Stomach (tissue), 4 donors: ENCODE results near the gene MYO18A.

Experiments
- POLR2AphosphoS5 ChIP-seq, 3 donors: sonication (generic); formaldehyde crosslinking; IDR thresholded peaks; one replicate each; pipeline ENCODE4 v1.6.1; 2016; ENCODE audit warnings: antibody characterized with exemption in 3 of 3
- TF ChIP-seq, protein P1 (sequence below), 7 experiments: fragments of 450-650 bp in 4 of 7; fragments of 200-600 bp in 3 of 7; sonication (generic) in 3 of 7; IDR thresholded peaks; one replicate each; pipeline ENCODE4 v1.5.1; 2016 to 2019; ENCODE audit warnings: antibody characterized with exemption in 7 of 7, control low read depth in 2 of 7, mild to moderate bottlenecking in 1 of 7

DNA sequence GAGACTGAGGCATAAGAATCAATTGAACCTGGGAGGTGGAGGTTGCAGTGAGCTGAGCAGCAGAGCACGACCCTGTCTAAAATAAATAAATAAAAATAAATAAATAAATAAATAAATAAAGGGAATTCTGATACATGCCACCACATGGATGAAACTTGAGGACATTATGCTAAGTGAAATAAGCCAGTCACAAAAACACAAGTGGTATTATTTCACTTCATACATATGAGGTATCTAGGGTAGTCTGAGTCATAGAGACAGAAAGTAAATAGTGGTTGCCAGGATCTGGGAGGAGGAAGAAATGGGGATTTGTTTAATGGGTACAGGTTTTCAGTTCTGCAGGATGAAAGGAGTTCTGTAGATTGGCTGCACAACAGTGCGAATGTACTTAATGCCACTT lies 120.9 kb downstream of the MYO18A start:
- TF ChIP-seq POLR2AphosphoS5 (IDR thresholded peaks at IDR 0.05): no peak
- TF ChIP-seq, protein P1, sequence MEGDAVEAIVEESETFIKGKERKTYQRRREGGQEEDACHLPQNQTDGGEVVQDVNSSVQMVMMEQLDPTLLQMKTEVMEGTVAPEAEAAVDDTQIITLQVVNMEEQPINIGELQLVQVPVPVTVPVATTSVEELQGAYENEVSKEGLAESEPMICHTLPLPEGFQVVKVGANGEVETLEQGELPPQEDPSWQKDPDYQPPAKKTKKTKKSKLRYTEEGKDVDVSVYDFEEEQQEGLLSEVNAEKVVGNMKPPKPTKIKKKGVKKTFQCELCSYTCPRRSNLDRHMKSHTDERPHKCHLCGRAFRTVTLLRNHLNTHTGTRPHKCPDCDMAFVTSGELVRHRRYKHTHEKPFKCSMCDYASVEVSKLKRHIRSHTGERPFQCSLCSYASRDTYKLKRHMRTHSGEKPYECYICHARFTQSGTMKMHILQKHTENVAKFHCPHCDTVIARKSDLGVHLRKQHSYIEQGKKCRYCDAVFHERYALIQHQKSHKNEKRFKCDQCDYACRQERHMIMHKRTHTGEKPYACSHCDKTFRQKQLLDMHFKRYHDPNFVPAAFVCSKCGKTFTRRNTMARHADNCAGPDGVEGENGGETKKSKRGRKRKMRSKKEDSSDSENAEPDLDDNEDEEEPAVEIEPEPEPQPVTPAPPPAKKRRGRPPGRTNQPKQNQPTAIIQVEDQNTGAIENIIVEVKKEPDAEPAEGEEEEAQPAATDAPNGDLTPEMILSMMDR (IDR thresholded peaks at IDR 0.05): no peak
